ENCODE data around the gene ICA1L.

DNA sequence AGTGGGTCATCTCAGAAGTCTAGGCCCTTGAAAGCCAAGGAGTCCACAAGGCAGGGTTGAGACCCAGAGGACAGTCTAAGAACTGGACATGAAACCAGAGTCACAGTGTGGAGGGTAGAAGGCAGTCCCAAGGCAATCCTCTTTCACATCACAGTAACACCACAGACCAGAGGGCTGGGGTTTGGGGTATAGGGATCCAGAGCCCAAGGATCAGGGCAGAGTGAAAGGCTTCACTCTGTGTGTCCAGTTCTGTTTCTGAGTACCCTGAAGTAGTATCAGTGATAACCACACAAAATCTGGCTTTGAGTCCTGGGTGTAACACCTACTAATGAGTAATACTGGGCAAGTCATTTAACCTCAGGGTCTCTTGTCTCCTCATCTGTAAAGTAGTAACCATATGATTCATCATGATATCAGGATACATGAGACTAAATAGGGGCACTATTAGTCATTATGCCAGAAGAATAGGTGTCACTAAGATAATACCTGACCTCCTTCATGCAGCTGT is 91.0 kb downstream of the ICA1L start:
- TF ChIP-seq, protein P1, sequence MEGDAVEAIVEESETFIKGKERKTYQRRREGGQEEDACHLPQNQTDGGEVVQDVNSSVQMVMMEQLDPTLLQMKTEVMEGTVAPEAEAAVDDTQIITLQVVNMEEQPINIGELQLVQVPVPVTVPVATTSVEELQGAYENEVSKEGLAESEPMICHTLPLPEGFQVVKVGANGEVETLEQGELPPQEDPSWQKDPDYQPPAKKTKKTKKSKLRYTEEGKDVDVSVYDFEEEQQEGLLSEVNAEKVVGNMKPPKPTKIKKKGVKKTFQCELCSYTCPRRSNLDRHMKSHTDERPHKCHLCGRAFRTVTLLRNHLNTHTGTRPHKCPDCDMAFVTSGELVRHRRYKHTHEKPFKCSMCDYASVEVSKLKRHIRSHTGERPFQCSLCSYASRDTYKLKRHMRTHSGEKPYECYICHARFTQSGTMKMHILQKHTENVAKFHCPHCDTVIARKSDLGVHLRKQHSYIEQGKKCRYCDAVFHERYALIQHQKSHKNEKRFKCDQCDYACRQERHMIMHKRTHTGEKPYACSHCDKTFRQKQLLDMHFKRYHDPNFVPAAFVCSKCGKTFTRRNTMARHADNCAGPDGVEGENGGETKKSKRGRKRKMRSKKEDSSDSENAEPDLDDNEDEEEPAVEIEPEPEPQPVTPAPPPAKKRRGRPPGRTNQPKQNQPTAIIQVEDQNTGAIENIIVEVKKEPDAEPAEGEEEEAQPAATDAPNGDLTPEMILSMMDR (IDR thresholded peaks at IDR 0.05): no peak
- TF ChIP-seq ZFX (IDR thresholded peaks at IDR 0.05; ENCODE audit: borderline replicate concordance): no peak

All from 22Rv1 (cell line).